Heart right ventricle (tissue), 16 donors: ENCODE data around the gene PAIP1. TPM values are rescaled to one million over a fixed set of nuclear protein-coding genes. Genes with fewer than 3 reads are reported as not detected.

Source experiments
- ATAC-seq, 8 donors: fragments of 200-7000 bp; cut with Tn5 transposase; one replicate each; pipeline ENCODE4 v1.9.1; 2020; ENCODE audit warnings: mild to moderate bottlenecking in 8 of 8, moderate library complexity in 8 of 8, moderate number of reproducible peaks in 1 of 8
- DNase-seq, 2 donors: peaks; one replicate each; pipeline ENCODE4 v3.0.0-alpha.2; 2020
- H3K27ac ChIP-seq, 10 donors: fragments of 200-600 bp; sonication (generic) in 2 of 10; one replicate each; pipeline versions ENCODE4 v1.5.0 to v1.8.0; 2020 to 2022; ENCODE audit warnings: mild to moderate bottlenecking in 3 of 10
- H3K27me3 ChIP-seq, 7 donors: fragments of 200-600 bp; one replicate each; pipeline ENCODE4 v1.8.0; 2021 to 2022; ENCODE audit warnings: mild to moderate bottlenecking in 2 of 7
- H3K36me3 ChIP-seq, 9 donors: fragments of 200-600 bp; sonication (generic) in 1 of 9; one replicate each; pipeline versions ENCODE4 v1.5.0 to v1.8.0; 2020 to 2022; ENCODE audit warnings: mild to moderate bottlenecking in 2 of 9
- H3K4me1 ChIP-seq, 9 donors: fragments of 200-600 bp; sonication (generic) in 1 of 9; one replicate each; pipeline versions ENCODE4 v1.5.0 to v1.8.0; 2020 to 2022; ENCODE audit warnings: mild to moderate bottlenecking in 4 of 9
- H3K4me3 ChIP-seq, 10 donors: fragments of 200-600 bp; sonication (generic) in 2 of 10; one replicate each; pipeline versions ENCODE4 v1.5.0 to v1.8.0; 2020 to 2022; ENCODE audit warnings: mild to moderate bottlenecking in 7 of 10, moderate library complexity in 2 of 10
- H3K9me3 ChIP-seq, 11 donors: fragments of 200-600 bp in 10 of 11; sonication (generic) in 2 of 11; one replicate each; pipeline versions ENCODE4 v1.5.0 to v1.8.0; 2013 to 2022; ENCODE audit warnings: mild to moderate bottlenecking in 2 of 11, control low read depth in 1 of 11, moderate library complexity in 1 of 11
- WGBS, 2 donors: extraction: QIAGEN DNeasy Blood & Tissue Kit; methylation state at CpG; one replicate each; pipeline ENCODE4 v1.1.7; 2013; ENCODE audit warnings: inconsistent platforms in 1 of 2; 5-methylcytosine and 5-hydroxymethylcytosine counted together
- intact Hi-C, 10 donors: fragments of 100-400 bp; cut with DNase I; formaldehyde crosslinking; loops; one replicate each; pipeline versions ENCODE4 v1.11.1 to v1.14.2; 2022
- polyA plus RNA-seq, 2 donors: library from polyadenylated mRNA; stranded (reverse); fragments of 200-250 nt; gene quantifications; one replicate each; pipeline ENCODE4 v1.2.3, GENCODE V29; 2013
- total RNA-seq, 10 donors: library from RNA; stranded (reverse); fragmentation: NEBNext Ultra II Directional in 3 of 10; extraction: Animal tissue kit (Norgen Biotek cat#: 25700) in 3 of 10; gene quantifications; one replicate each; pipeline versions ENCODE4 v1.2.1 to v1.2.4, GENCODE V29; 2021 to 2023
- TF ChIP-seq, protein P1 (sequence below), 9 donors: fragments of 200-600 bp; sonication (generic) in 2 of 9; IDR thresholded peaks; one replicate each; pipeline versions ENCODE4 v1.5.0 to v1.8.0; 2021 to 2022; ENCODE audit warnings: antibody characterized with exemption in 9 of 9, mild to moderate bottlenecking in 5 of 9, moderate library complexity in 1 of 9
- donor health status: Arrhythmogenic right ventricular cardiomyopathy.
- donor health status: ischemic (EF 13 %, LVEDD 7.1; RV severe dilation, severe dysfunction).
- donor health status: healthy with polysubstance abuse.
- donor health status: DM: no; HTN: yes; CAD: no.
- donor health status: DM: no; HTN: no; CAD: no.
- donor health status: ischemic (EF 25% LVEDD 6.9; RV normal size, moderate dysfunction).
- donor health status: ischemic (EF 25% LVEDD 5.7; RV mildly dilated, moderate dysfunction).
- donor health status: healthy.
- donor health status: DM: yes; HTN: yes; CAD: no.
- donor health status: Ischemic cardiomyopathy.
- donor health status: ischemic (EF 35%, LVEDD 5.7; RV mildly dilated, moderate dysfunction).
- donor health status: nonischemic (EF 11% LVEDD 7.7; RV severe dilation, severe dysfunction).
- donor health status: DM: yes; HTN: yes; CAD: no.
- donor health status: PGD.
- donor health status: ischemic (EF 29% LVEDD 5.4; RV normal size, mild dysfunction).
- donor health status: nonischemic (EF 23%, LVEDD 6.1; RV moderate dilation, normal function).

The PAIP1 gene
- total and polyA plus RNA-seq, 12 donors: 51.1 to 162 (median 133) TPM

DNA sequence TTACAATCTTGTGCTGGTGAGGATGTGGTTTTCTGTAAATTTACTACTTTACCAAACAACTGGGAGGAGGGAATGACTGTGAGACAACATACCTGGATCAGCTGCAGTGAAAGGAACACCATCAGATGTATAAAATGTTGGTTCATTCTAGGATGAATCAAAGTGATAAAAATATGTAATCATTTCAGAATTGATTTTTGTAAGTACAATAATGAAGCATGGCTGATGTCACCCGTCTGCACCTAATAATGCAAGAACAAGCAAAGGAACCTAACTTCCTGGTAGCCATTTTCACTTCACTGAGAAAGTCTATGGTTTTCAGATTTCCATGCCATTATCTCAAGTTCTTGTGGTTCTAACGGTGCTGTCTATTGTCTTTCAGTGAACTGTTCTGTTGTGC lies 23.2 kb downstream of the PAIP1 start:
- Histone ChIP-seq H3K36me3 (peaks cover 0 to 100% (median 66%) of the 10 kb centered on the region in 9 donors), H3K4me1 (no peaks in the 10 kb centered on the region), H3K27ac (no peak overlapping the region), H3K27me3 (no peaks in the 10 kb centered on the region), H3K9me3 (no peaks in the 10 kb centered on the region), H3K4me3 (no peak overlapping the region)
- ATAC-seq (no peak), DNase-seq (no peak)
- 67 to 77% methylated on average over 2 of the region's 2 CpGs for WGBS, 2 donors
- TF ChIP-seq, protein P1, sequence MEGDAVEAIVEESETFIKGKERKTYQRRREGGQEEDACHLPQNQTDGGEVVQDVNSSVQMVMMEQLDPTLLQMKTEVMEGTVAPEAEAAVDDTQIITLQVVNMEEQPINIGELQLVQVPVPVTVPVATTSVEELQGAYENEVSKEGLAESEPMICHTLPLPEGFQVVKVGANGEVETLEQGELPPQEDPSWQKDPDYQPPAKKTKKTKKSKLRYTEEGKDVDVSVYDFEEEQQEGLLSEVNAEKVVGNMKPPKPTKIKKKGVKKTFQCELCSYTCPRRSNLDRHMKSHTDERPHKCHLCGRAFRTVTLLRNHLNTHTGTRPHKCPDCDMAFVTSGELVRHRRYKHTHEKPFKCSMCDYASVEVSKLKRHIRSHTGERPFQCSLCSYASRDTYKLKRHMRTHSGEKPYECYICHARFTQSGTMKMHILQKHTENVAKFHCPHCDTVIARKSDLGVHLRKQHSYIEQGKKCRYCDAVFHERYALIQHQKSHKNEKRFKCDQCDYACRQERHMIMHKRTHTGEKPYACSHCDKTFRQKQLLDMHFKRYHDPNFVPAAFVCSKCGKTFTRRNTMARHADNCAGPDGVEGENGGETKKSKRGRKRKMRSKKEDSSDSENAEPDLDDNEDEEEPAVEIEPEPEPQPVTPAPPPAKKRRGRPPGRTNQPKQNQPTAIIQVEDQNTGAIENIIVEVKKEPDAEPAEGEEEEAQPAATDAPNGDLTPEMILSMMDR (IDR thresholded peaks at IDR 0.05): no peak
- intact Hi-C loops: no loop called here

DNA sequence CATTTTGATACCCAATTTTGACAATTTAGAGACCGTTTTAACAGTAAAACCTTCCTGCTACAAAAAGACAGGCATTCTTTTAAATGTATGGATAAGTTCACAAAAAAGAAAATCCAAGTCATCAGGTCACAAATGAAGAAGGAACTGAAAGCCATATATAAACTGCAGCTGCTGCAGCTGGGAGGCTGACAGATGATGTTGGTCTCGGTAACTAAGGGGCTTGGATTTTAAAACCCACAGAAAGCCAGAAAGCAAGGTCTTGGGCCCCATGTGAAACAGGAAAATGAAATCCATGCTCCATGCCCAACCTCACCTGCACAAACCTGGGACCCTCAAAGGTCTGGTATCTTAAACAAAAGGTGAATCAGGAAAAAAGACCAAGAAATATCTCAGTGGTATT lies 26.2 kb downstream of the PAIP1 start:
- H3K4me3 ChIP-seq: no peak overlapping the region
- no peak for DNase-seq
- intact Hi-C loops: no loop called here
- ATAC-seq: no peak
- H3K4me1 ChIP-seq: no peaks in the 10 kb centered on the region
- no peak overlapping the region for H3K27ac ChIP-seq
- peaks cover 0 to 100% (median 68%) of the 10 kb centered on the region in 9 donors for H3K36me3 ChIP-seq
- whole genome bisulfite sequencing, 2 donors: 94 to 99% methylated on average over 2 of the region's 2 CpGs
- H3K27me3 ChIP-seq: no peaks in the 10 kb centered on the region
- no peaks in the 10 kb centered on the region for H3K9me3 ChIP-seq
- TF ChIP-seq, protein P1 (IDR thresholded peaks at IDR 0.05): no peak

DNA sequence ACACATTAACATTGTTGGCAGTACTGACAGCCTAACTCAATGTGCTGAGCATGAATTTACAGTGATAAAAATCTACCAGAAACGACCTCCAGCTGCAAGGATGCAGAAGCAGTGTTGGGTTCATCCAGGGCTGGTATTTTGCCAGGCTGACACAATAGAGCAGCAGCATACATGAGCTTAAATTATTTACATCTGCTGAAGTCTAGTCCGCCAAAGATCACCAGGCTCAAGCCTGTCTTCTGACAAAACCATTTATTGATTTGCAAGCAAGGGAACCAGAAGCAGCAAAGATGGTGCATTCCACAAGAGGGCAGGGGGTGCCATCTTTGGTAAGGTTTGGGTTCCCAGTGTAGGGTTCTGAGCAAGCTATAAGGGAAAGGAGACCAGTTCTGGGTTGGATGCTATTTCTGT lies 33.2 kb downstream of the PAIP1 start:
- Histone ChIP-seq H3K27ac (no peak overlapping the region), H3K36me3 (peaks cover 0 to 58% (median 23%) of the 10 kb centered on the region in 9 donors), H3K4me3 (no peak overlapping the region), H3K27me3 (no peaks in the 10 kb centered on the region), H3K4me1 (no peaks in the 10 kb centered on the region), H3K9me3 (no peaks in the 10 kb centered on the region)
- WGBS, 2 donors: 65% methylated on average over 2 of the region's 2 CpGs
- TF ChIP-seq, protein P1 (IDR thresholded peaks at IDR 0.05): no peak
- ATAC-seq: no peak
- DNase-seq: no peak
- intact Hi-C loops: no loop called here

DNA sequence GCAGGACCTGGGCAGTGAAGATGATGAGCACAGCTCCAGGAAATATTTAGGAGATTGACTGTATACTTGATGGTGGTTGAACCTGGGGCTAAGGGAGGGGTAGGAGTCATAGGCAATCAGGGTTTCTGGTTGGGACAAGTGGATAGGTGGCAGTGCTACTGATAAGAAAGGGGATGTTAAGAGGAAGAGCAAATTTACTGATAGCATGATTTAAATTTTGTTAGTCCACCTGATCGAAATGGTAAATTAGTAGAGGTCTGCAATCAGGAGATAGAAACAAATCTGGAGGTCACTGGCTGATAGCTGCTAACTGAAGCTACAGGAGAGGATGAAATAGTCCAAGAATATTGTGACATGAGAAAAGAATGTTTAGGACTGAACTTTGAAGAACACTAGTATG lies 36.3 kb downstream of the PAIP1 start:
- 97 to 98% methylated on average over 1 of the region's 1 CpG for WGBS, 2 donors

More for the DNA sequence above, 36.3 kb downstream of the PAIP1 start:
- H3K4me3 ChIP-seq: no peak overlapping the region
- intact Hi-C loops: no loop called here
- ATAC-seq: no peak
- H3K4me1 ChIP-seq: peaks cover 0 to 6% (median 3%) of the 10 kb centered on the region in 9 donors
- H3K27me3 ChIP-seq: no peaks in the 10 kb centered on the region
- peaks cover 0 to 28% (median 8%) of the 10 kb centered on the region in 9 donors for H3K36me3 ChIP-seq
- TF ChIP-seq, protein P1 (IDR thresholded peaks at IDR 0.05): no peak
- no peaks in the 10 kb centered on the region for H3K9me3 ChIP-seq
- DNase-seq: no peak
- H3K27ac ChIP-seq: no peak overlapping the region
